Mesenteric fat pad (tissue), 1 donor: ENCODE data around the gene ZNF580. TPM values are rescaled to one million over a fixed set of nuclear protein-coding genes. Genes with fewer than 3 reads are reported as not detected.

Source experiments
- DNase-seq: peaks from one replicate; pipeline ENCODE4 v3.0.0-alpha.2; 2020; ENCODE audit warnings: low spot score
- total RNA-seq: library from RNA; stranded (reverse); fragmentation: NEBNext Ultra II Directional; extraction: Animal tissue kit (Norgen Biotek cat#: 25700); gene quantifications from one replicate; pipeline ENCODE4 v1.2.1, GENCODE V29; 2021
- donor health status: DM: yes; HTN: yes; CAD: no.

The ZNF580 gene
- total RNA-seq, 1 donor from 2014 or later = 39.6 TPM

DNA sequence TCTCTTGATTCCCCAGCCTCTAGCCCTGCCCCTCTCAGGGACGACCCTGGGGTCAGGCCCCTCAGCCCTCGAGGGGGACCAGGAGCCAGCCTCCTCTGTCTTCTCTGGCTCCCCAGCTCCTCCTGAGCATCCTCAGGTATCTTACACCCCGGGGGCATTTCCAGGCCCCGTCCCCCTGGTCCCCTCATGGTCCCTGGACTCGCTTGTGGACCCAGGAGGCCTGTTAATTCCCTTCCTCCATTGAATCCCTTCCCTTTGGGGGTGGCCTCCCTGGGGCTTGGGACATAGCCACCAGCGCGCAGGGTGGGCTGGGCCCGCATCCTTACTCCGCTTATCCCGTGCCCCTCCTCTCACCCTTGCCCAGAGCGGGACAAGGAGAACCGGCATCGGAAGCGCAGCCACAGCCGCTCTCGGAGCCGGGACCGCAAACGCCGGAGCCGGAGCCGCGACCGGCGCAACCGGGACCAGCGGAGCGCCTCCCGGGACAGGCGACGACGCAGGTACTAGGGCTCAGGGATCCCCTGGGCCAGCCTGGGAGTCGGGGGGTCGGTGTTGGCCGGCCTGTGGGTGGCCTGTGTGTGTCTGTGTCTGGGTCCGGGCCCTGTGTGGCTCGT, 18.2 kb downstream of the ZNF580 start:
- DNase-seq = no peak

DNA sequence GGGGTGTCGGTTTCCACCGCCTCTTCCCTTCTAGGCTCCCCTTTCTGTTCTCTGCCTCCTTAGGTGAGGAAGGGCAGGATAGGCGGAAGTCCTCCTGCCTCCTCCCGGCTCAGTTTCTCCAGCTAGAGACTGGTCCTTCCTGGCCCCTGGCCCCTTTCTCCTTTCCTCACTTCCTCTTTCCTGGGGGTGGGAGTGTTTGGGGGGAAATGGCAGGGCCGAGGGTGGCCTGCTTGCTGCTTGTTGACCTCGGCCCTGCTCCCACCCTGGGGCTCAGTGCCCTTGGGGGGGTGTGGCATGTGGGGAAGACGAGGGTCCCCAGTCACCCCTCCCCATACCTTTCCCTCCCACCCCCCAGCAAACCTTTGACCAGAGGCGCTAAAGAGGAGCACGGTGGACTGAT, 19.0 kb downstream of the ZNF580 start:
- no peak for DNase-seq

DNA sequence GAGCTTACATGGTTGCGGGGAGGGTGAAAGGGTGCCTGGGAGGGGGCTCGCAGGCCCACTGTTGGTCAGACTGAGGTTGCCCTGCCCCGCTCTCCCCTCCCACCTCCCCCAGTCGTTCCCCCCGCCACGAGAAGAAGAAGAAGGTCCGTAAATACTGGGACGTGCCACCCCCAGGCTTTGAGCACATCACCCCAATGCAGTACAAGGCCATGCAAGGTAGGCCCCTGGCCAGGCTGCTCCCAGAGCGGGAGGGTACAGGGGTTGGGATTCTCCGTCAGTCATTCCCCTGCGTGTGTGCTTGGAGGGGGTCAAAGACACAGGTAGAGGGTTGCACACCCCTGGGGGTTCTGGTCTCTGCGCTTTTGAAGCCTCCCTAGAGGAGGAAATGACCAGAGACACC, 19.6 kb downstream of the ZNF580 start:
- no peak for DNase-seq

DNA sequence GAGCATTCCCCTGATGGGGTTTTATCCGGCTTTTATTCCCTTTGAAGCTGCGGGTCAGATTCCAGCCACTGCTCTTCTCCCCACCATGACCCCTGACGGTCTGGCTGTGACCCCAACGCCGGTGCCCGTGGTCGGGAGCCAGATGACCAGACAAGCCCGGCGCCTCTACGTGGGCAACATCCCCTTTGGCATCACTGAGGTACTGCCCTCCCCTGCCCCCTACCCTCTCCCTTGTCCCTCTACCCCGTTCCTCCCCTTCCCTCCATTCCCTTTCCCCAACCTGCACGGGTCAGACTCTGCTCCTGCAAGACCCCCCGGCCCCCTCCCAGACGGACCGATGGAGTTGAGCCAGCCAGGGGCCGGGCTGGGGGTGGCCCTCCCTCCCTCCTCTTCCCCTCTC, 20.2 kb downstream of the ZNF580 start:
- DNase-seq = no peak

DNA sequence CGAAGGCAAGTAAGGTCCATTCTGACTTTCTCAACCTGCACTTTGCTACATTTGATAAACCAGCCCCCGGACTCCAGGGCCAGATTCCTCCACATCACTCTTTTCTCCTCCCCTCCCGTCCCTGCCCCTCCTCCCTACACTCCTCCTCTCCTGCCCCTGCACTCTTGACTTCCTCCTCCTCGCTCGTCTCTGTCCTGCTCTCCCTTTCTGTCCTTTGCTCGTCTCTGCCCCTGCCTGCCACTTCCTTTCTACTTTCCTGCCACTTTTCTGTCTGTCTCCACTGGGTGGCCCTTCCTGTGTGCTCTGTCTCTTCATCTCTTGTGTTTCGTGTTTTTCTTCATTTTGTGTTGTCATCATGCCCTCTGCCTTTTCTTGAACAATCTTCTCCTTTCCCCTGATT, 21.0 kb downstream of the ZNF580 start:
- DNase-seq = no peak

DNA sequence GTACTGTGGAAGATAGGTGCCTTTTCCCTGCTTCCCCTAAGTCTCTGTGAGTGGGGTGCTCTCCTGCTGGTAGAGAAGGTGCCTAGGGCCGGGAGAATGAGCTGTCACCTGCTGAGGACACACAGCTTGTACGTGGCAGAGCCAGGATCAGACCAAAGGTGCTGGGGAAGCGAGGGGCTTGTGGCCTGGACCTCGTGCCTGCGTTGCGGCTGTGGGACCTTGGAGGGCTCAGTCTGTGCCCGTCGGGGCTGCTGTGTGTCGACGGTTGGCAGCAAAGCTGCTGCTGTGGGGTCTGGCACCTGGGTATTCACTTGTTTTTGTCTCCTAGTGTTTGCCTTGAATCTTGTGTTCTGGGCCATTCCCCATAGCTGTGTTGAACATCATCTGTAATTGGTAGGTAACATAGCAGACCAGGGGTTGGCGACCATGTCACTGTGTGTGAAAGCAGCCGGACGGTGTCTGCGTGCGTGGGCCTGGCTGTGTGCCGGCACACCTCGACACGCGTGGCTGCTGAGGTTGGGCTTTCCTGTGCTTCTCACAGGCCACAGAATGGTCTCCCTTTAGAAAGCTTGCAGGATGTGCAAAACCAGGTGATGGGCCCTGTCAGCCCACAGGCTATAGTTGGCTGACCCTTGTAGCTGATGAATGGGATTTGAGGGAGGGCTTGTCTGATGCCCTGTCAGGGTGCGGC, 23.2 kb downstream of the ZNF580 start:
- no peak for DNase-seq

DNA sequence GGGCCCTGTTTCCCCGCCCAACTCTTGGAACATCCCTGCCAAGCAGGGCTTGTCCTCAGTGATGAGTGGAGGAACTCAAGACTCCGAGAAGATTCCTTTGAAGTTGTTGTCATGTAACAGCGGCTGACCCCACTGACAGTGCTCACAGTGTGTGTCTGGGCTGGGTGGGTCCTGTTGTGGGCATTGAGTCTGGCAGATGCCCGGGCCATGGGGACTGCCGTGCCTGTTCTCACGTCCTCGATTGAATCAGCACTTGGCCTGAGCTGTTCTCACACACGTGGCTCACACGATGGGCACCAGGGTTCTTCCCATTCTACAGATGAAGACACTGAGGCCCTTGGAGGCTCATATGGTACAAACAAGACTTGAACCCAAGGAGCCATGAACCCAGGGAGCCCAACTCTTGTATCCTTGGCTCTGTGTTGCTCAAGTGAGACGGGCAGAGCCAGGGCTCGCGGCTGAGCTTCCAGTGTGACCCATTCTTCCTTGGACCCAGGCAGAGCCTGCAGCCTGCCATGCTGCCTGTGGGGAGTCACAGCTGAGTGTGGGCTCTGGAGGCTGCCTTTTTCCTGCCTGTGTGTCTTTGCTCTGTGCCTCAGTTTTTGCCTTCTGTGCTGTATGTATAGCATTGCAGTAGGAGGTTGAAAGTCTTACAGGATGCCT, 25.7 kb downstream of the ZNF580 start:
- no peak for DNase-seq

DNA sequence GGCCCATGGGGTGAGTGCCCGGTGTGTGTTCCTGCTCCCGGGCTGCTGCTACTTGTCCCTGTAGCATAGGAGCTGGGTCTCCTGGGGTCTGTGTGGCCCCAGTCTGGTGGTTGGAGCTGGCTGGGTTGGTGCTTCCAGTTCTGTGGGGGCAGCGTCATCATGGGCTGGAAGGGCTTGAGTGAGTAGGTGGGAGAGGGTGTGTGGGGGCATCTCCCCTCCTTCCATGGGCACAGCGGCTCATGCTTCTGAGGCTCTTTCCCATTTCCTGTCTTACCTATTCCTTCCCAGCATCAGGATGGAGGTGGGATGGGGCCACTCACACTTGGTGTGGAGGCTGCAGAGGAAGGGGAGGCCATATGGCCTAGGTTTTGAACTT, 26.2 kb downstream of the ZNF580 start:
- no peak for DNase-seq

DNA sequence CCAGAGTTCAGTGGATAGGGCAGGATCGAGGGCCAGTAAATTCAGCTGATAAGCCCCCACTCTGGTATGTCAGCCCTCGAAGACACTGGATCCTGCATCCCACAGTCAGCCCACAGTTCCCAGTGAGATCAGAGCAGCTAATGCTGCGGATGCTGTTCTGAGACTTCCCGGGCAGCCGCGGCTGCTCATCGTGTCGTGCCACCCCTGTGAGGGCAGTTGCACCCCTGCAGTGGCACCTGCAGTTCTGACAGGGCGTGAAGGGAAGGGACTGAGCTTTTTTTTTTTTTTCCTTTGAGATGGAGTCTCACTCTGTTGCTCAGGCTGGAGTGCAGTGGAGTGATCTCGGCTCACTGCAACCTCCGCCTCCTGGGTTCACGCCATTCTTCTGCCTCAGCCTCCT, 26.7 kb downstream of the ZNF580 start:
- no peak for DNase-seq

DNA sequence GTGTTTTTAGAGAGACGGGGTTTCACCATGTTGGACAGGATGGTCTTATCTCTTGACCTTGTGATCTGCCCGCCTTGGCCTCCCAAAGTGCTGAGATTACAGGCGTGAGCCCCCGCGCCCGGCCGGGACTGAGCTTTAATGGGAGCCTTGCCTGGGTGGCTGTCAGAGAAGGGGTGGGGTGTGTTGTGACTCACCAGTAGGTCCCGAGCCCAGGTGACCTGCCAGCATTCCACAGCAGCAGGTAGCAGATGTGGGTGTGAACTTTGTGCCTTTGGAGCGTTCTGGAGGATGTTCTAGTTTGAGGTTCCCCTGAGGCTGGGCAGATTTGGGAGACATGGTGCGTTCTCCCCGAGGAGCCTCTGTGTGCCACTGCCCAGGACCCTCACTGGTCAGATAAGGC, 27.2 kb downstream of the ZNF580 start:
- no peak for DNase-seq

DNA sequence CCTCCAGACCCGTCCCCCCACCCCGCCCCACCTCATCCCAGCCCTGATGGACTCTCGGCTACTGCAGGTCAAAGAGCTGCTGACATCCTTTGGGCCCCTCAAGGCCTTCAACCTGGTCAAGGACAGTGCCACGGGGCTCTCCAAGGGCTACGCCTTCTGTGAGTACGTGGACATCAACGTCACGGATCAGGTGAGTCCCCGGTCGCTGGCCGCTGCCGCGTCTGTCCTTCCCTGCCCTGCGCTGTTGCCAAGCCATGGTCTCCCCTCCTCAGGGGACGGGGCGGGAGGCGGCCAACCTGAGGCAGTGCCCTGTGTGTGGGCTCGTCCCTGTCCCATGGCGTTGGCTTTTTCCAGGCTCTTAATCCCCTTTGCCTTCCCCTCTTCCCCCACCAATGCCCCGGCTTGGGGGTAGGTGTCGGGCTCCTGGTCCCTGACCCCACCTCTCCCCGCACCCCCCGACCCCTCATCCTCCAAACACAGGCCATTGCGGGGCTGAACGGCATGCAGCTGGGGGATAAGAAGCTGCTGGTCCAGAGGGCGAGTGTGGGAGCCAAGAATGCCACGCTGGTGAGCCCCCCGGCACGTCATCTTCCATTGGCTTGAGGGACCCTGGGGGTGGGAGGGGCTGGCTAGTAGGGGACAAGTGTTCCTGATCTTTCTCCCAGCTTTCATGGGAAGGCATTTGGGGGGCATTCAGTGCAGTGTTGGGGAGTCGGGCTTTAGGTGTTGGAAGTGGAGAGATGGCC, 28.0 kb downstream of the ZNF580 start:
- no peak for DNase-seq

DNA sequence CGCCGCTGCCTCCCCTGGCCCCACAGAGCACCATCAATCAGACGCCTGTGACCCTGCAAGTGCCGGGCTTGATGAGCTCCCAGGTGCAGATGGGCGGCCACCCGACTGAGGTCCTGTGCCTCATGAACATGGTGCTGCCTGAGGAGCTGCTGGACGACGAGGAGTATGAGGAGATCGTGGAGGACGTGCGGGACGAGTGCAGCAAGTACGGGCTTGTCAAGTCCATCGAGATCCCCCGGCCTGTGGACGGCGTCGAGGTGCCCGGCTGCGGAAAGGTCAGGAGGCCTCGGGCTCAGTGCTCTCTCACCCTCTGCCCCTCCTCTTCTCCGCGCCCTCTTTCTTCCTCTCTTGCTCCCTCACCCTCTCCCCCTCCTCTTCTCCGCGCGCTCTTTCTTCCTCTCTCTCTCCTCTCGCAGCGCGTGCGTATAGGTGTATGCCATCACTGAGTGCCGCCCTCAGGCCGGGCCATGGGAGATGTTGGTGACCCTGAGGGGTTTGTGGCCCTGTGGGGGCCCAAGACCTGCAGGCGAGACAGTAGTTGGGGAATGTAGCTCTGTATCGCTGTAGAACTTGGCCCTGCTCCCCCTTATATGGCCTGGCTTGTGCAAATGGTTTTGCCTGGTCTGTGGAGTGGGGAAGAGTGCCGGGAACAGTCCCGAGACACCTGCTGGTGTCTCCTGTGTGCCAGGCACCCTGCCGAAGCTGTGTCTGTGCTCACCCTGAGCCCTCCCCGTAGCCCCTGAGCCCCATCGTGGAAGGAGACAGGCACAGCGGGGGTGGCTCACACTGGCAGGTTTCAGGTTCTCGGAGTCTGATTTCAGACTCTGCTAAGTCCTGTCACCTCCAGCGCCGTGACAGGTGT, 28.8 kb downstream of the ZNF580 start:
- no peak for DNase-seq

DNA sequence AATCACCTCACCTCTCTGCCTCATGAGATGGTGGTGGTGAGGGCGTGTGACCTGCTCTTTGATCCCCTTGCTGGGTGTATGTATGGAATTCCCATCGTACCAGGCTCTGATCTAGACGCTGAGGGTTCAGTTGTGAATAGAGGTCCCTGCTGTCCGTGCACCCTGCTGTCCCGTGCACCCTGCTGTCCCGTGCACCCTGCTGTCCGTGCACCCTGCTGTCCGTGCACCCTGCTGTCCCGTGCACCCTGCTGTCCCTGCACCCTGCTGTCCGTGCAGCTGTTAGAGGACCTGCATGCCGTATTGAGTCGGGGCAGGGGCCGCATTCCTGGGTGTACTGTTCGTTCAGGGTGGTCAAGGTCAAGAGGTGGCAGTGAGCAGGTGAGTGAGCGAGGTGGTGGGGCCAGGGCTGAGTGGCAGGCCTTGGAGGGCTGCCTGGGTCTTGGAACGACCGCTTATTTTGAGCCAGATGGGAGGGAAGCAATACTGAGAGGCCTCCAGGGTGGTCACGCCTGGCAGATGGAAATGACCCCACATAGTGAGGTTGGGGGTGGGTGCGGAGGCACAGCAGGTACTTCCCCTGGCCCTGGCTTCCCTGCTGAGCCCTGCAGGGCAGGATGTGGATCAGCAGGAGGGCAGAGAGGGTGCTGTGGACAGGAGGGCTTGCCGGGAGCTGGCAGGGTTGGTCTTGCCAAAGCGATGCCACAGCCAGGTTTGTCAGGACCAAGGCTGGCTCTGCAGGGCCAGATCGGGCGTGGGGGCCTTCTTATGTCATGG, 29.7 kb downstream of the ZNF580 start:
- no peak for DNase-seq

DNA sequence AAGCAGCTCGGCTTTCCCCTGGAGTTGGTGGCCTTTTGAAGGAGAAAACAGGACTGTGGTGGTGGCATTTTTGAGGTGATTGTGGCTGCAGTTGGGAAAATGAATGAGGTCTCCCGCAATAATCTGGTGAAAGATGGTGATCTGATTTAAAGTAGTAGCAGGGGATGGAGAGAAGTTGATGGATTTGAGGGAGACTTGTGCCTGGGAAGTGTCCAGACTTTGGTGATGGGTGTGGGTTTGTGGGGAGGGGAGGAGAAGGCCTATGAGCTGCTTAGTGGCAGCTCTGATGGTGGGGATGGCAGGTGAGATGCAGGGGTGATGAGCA, 30.2 kb downstream of the ZNF580 start:
- no peak for DNase-seq

DNA sequence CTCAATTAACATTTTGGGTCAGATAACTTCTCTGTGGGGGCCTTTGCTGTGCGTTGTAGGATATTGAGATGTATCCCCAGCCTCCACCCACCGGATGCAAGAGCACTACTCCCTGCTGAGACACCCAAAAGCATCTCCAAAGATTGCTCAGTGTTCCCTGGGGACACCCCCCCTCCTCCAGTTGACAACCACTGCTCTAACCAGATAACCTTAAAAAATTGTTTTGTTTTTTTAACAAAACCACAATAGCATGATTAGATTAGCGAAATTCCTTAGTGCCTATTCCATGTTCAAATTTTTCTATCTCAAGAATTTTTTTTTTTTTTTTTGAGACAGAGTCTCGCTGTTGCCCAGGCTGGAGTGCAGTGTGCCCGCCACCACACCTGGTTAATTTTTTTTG, 31.6 kb downstream of the ZNF580 start:
- DNase-seq = no peak

DNA sequence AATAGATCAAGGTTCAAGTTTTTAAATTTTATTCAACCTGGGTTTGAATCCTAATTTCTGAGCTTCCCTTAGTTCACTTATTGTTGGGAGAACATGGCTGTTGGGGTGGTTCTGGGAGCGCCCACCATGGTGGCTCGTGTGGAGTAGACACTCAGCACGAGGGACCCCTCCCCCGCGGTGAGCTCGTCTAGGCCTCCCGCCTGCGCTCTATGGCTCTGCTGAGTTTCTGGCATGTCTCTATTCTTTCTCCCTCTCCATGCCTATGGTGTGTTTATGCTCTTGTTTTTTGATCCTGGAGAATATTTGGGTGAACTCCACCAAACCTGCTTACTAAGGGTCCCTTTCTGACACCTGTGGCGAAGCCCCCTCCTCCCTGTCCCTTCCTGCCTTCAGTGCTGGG, 32.7 kb downstream of the ZNF580 start:
- no peak for DNase-seq

DNA sequence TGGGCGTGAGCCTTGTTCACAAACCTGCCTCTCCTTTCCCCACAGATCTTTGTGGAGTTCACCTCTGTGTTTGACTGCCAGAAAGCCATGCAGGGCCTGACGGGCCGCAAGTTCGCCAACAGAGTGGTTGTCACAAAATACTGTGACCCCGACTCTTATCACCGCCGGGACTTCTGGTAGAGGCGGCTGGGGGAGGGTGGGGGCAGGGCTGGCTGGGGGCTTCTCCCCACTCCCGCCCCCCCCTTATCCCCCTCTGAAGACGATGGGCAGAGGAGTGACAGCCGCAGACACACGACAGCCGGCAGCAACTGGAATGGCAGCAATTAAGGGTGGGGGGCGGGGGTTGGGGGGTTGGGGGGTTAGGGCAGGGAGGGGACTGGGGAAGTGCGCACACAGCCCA, 33.1 kb downstream of the ZNF580 start:
- no peak for DNase-seq

DNA sequence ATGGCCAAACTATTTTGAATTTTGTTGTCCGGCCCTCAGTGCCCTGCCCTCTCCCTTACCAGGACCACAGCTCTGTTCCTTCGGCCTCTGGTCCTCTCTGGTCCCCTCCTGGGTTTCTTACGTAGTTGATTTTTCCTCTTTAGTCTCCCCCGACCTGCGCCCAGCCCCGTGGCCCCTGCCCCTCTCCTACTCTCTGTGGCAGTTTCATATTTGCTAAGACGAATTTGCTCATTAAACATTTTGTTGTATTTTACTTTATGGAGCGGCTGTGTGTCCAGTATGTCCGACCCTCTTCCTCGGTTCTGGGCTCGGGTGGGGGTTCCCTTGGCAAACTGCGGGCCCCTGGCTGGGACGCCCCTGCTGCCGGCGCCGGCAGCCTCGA, 33.6 kb downstream of the ZNF580 start:
- no peak for DNase-seq

DNA sequence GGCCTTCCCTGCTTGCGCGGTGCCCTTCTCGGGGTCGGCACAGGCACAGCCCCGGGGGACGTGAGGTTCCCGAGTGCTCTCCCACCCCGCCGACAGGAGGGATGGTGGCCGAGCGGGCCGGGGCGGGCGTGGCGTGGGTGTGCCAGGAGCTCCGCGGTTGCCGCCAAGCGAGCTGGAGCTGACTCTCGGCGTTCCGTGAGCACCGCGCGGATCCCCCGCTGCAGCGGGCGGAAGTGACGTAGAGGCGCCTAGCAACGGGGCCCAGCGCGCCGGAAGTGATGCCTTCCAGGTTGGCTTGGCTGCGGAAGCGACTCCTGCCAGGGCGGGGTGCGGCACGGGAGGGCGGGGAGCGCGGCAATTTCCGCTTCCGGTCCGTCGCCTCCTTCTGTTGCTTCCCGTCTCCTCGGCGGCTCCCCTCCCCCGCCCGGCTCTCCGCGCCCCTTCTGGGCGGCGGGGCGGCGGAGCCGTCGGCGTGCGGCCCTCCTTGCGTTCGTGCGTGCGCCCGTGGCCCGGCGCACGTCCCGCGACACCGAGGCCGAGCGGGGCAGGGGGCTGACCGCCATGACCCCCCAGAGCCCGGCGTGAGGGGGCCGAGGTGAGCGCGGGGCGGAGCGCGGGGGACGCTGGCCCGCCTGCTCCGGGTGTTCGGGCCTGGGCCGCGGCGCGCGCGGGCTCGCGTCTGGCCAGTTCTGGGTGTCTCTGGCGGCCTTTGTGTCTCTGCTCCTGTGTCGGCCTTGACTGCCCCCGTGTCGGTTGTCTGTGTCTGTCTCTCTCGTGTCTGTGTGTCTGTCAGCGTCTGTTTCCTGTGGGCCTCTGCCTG, 34.2 kb downstream of the ZNF580 start, which contains the start of gene EPN1:
EPN1 (plus strand) TSS at position 386 of the 820 bp plus-strand sequence. CDS start 3,402 bp downstream, outside the sequence.
- peak; percentile 99 for DNase-seq
